Measurements from ENCODE around the gene GLYATL2.

The GLYATL2 gene

DNA sequence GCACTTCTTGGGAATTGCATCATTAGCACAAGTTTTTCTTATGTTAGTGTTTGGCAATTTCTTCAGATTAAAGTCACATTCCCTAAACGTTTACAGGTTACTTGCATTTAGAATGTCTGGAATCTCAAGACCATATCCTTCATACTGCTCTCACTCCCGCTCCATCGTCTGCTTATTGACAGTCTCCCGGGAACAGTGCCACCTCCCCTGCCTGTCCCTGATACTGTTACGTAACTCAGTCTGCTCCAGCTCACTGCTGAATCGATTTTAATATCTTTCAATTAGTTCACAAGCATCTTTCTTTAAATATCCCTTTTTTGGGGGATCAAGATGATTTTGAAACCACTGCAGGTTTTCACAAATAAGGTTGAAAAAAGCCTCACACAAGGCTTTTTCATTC is 48.2 kb downstream of the GLYATL2 start:
- no peak for DNase-seq (ENCODE audit: low read depth in 2 of 2)

DNA sequence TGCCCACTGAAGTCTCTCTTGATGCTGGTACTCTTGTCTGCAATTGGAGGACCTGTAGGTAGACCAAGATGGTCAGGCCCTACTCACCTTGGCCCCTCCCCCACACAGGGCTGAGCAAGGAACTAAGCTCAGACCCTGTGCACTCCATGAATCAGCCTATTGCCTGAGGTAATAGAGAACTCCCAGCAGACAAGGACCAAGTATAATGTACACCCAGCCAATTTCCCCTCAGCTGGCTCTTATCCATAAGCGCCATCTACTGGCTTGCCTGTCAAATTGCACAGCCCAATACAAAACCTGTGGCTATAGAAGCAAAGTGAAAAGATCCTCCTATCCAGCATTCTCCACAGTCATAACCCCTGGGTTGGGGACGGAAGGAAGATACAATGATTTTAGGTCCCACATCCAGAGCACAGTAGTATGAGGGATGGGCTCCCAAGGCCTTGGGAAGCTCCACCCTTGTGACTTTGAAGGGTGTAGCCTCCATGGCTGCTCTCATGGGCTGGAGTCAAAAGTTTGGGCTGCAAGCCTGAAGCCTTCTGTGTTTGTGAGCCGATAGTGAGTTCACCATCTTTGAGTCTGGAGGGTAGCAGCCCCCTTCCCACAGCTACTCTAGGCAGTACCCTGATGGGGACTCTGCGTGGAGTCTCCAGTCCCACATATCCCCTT is 56.0 kb downstream of the GLYATL2 start:
- DNase-seq (ENCODE audit: low read depth in 2 of 2), result no peak

- DNase-seq (ENCODE audit: low read depth in 2 of 2), result no peak
Observed at GRCh38 chr11:58787903-58788302, 56.6 kb downstream of the GLYATL2 start.

GRCh38 chr11:58786693-58787092 is 57.8 kb downstream of the GLYATL2 start:
- DNase-seq (ENCODE audit: low read depth in 2 of 2), result no peak

- DNase-seq (ENCODE audit: low read depth in 2 of 2), result no peak
Observed at GRCh38 chr11:58784995-58785394, 59.5 kb downstream of the GLYATL2 start.

All from stimulated activated CD8-positive, alpha-beta memory T cell treated with anti-CD3 and anti-CD28 coated beads, Interleukin-2, amount 100 ng/mL, for 48 hours (primary cell).